Measurements from ENCODE around the gene RPS6KA2.

Gene RPS6KA2

DNA sequence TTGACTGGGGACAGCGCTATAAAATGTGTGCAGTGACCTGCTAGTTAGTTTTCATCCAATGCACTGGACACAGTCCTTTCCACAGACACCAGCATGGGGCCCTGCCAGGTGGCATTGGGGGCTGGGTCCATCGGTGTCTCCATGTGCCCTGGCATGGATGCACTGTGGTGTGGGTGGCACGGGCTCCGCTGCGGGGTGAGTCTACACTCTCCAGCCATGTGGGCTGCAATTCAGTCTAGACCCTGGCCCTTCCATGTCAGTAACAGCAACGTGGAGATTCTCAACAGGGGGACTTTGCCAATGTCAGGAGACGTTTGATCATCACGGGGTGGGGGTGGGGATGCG lies 140.5 kb downstream of the RPS6KA2 start:
- no peaks in the 10 kb centered on the region for H3K27me3 ChIP-seq (replicated peaks in 2 of 5; ENCODE audit: control insufficient read depth in 4 of 5, insufficient read depth in 5 of 5, low read length in 4 of 5)
- POLR2A ChIA-PET = no interaction called here
- no peaks in the 10 kb centered on the region for H3K36me3 ChIP-seq (ENCODE audit: control insufficient read depth in 4 of 4, insufficient read depth in 4 of 4, low read length in 3 of 4)
- H3K4me1 ChIP-seq (ENCODE audit: control extremely low read depth in 1 of 4, control insufficient read depth in 4 of 4, insufficient read depth in 4 of 4, low read length in 3 of 4) = peaks cover 1 to 23% (median 16%) of the 10 kb centered on the region in 4 experiments
- H3K27ac ChIP-seq (ENCODE audit: insufficient read depth in 1 of 2, low read depth in 1 of 2, low read length in 2 of 2, poor library complexity in 1 of 2, severe bottlenecking in 2 of 2) = no peak overlapping the region
- 100% methylated on average over 9 of the region's 9 CpGs for WGBS (ENCODE audit: insufficient coverage)
- peak overlapping the region in 1 of 7 experiments; percentile 37 for H3K4me3 ChIP-seq (ENCODE audit: control insufficient read depth in 1 of 7, extremely low read depth in 1 of 7, insufficient read depth in 4 of 7, low read depth in 2 of 7, low read length in 6 of 7)
- peaks cover 0 to 19% (median 10%) of the 10 kb centered on the region in 5 experiments for H3K9me3 ChIP-seq (ENCODE audit: control extremely low read depth in 1 of 5, control insufficient read depth in 4 of 5, insufficient read depth in 2 of 5, low read depth in 1 of 5, low read length in 4 of 5)
- CTCF ChIA-PET = interaction anchor here (1.5 to 3.1 kb wide), 3 partner anchors 10 to 48 kb away, joined by 3 to 13 read pairs (median 8); no protein-coding TSS in a partner anchor
- DNase-seq = no peak

DNA sequence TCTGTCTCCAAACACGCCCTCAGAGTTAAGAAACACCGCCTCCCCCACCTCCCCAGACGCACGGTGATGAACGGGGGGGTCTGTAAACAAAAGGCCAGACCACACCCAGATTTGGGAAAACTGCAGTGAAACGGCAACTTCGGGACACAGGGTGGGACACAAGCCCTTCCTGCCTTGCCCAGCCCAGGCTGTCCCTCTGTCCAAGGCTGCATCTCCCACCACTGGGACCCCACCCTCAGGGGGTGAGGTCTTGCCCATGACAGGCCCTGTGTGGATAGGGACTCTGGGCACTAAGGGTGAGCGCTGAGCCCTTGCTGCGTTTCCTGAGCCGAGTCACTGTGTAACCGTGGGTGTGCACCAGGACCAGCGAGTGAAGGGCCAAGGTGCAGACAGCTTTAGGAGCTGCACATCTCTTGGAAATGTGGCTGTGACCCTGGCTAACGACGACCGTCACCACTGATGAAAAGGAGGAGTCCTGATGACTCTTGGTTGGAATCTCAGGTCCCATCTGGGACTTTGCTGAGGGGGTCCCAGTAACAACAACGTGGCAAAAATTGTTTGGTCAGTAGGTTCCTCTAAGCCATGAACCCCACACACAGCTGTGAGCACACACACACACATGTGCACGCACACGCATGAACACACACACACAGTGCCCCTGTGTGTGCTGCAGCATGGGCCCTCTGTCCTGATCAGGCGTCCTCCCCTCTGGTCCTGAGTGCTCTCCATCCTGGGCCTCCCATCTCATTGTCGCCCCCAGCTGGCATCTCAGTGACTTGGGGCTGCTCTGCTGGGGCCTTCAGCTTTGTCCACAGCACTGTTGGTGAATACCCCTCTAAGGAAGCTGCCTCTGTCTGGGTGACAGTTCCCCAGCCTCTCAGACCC lies 141.2 kb downstream of the RPS6KA2 start:
- POLR2A ChIA-PET = no interaction called here
- 93% methylated on average over 16 of the region's 20 CpGs for WGBS (ENCODE audit: insufficient coverage)
- peak overlapping the region in 1 of 7 experiments; percentile 37 for H3K4me3 ChIP-seq (ENCODE audit: control insufficient read depth in 1 of 7, extremely low read depth in 1 of 7, insufficient read depth in 4 of 7, low read depth in 2 of 7, low read length in 6 of 7)
- H3K36me3 ChIP-seq (ENCODE audit: control insufficient read depth in 4 of 4, insufficient read depth in 4 of 4, low read length in 3 of 4) = no peaks in the 10 kb centered on the region
- H3K27ac ChIP-seq (ENCODE audit: insufficient read depth in 1 of 2, low read depth in 1 of 2, low read length in 2 of 2, poor library complexity in 1 of 2, severe bottlenecking in 2 of 2) = no peak overlapping the region
- H3K9me3 ChIP-seq (ENCODE audit: control extremely low read depth in 1 of 5, control insufficient read depth in 4 of 5, insufficient read depth in 2 of 5, low read depth in 1 of 5, low read length in 4 of 5) = peaks cover 0 to 19% (median 10%) of the 10 kb centered on the region in 5 experiments
- DNase-seq = no peak
- CTCF ChIA-PET = interaction anchor here (1.3 kb wide), 1 partner anchor 22 kb away, joined by 4 read pairs; no protein-coding TSS in a partner anchor
- H3K27me3 ChIP-seq (replicated peaks in 2 of 5; ENCODE audit: control insufficient read depth in 4 of 5, insufficient read depth in 5 of 5, low read length in 4 of 5) = no peaks in the 10 kb centered on the region
- H3K4me1 ChIP-seq (ENCODE audit: control extremely low read depth in 1 of 4, control insufficient read depth in 4 of 4, insufficient read depth in 4 of 4, low read length in 3 of 4) = peaks cover 1 to 23% (median 18%) of the 10 kb centered on the region in 4 experiments

DNA sequence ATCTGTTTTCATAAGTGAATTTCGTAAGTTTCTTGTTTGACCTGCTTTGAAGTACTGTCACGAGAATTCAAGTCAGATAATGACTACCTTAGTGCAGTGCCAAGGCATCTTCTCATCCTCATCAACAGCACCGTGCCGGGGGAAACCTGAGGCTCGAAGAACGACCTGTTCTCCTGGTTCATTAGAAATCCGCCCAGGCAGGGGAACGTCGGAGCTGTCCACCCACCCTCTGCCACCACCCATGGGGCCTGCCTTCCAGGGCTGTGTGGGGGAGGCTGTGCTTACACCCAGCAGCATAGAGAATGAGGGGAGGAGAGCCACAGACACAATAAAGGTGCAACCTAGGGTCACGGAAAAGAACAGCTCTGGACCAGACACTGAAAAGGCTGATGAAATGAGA lies 142.2 kb downstream of the RPS6KA2 start:
- Histone ChIP-seq H3K4me3 (ENCODE audit: control insufficient read depth in 1 of 7, extremely low read depth in 1 of 7, insufficient read depth in 4 of 7, low read depth in 2 of 7, low read length in 6 of 7) (no peak overlapping the region), H3K4me1 (ENCODE audit: control extremely low read depth in 1 of 4, control insufficient read depth in 4 of 4, insufficient read depth in 4 of 4, low read length in 3 of 4) (peaks cover 1 to 22% (median 18%) of the 10 kb centered on the region in 4 experiments), H3K36me3 (ENCODE audit: control insufficient read depth in 4 of 4, insufficient read depth in 4 of 4, low read length in 3 of 4) (no peaks in the 10 kb centered on the region), H3K27me3 (replicated peaks in 2 of 5; ENCODE audit: control insufficient read depth in 4 of 5, insufficient read depth in 5 of 5, low read length in 4 of 5) (no peaks in the 10 kb centered on the region), H3K9me3 (ENCODE audit: control extremely low read depth in 1 of 5, control insufficient read depth in 4 of 5, insufficient read depth in 2 of 5, low read depth in 1 of 5, low read length in 4 of 5) (peaks cover 0 to 19% (median 10%) of the 10 kb centered on the region in 5 experiments), H3K27ac (ENCODE audit: insufficient read depth in 1 of 2, low read depth in 1 of 2, low read length in 2 of 2, poor library complexity in 1 of 2, severe bottlenecking in 2 of 2) (no peak overlapping the region)
- POLR2A ChIA-PET = no interaction called here
- CTCF ChIA-PET = interaction anchor here (1.3 kb wide), 1 partner anchor 21 kb away, joined by 4 read pairs; no protein-coding TSS in a partner anchor
- DNase-seq = no peak
- whole genome bisulfite sequencing (ENCODE audit: insufficient coverage) = 95% methylated on average over 3 of the region's 10 CpGs

DNA sequence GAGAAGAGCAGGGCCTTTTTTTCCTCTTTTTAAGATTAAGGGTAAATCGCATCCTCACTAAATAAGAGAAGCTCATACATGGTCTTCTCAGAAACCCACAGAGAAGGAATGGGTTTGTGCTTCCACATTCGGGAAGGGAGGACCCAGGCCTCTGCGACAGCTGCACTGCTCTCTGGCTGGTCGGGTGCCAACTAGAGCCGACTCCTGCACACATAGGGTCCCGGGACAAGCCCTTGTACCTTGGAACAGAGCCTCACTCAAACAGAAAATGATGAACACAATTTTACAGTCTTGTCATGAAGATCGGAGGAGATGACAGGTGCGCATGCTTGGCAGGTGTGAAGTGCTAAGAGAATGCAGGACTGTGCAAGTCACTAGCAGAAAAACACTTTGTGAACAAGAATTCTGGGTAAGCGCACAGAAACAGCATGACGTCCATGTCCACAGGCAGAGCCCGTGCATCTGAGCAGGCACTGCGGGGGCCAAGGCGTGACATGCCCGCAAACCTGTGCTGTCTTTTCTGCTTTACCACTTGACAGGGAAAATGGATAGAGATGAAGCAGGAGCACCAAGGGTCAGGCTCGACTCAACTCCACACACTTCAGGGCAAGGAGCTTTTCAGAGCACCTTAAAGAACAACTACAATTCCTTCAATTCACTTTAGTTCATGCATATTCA lies 143.3 kb downstream of the RPS6KA2 start:
- Histone ChIP-seq H3K4me3 (ENCODE audit: control insufficient read depth in 1 of 7, extremely low read depth in 1 of 7, insufficient read depth in 4 of 7, low read depth in 2 of 7, low read length in 6 of 7) (no peak overlapping the region), H3K27ac (ENCODE audit: insufficient read depth in 1 of 2, low read depth in 1 of 2, low read length in 2 of 2, poor library complexity in 1 of 2, severe bottlenecking in 2 of 2) (no peak overlapping the region), H3K36me3 (ENCODE audit: control insufficient read depth in 4 of 4, insufficient read depth in 4 of 4, low read length in 3 of 4) (no peaks in the 10 kb centered on the region), H3K27me3 (replicated peaks in 2 of 5; ENCODE audit: control insufficient read depth in 4 of 5, insufficient read depth in 5 of 5, low read length in 4 of 5) (no peaks in the 10 kb centered on the region), H3K4me1 (ENCODE audit: control extremely low read depth in 1 of 4, control insufficient read depth in 4 of 4, insufficient read depth in 4 of 4, low read length in 3 of 4) (peaks cover 1 to 20% (median 16%) of the 10 kb centered on the region in 4 experiments), H3K9me3 (ENCODE audit: control extremely low read depth in 1 of 5, control insufficient read depth in 4 of 5, insufficient read depth in 2 of 5, low read depth in 1 of 5, low read length in 4 of 5) (peaks cover 0 to 14% (median 8%) of the 10 kb centered on the region in 5 experiments)
- POLR2A ChIA-PET = no interaction called here
- WGBS (ENCODE audit: insufficient coverage) = 100% methylated on average over 14 of the region's 15 CpGs
- CTCF ChIA-PET = no interaction called here
- no peak for DNase-seq

DNA sequence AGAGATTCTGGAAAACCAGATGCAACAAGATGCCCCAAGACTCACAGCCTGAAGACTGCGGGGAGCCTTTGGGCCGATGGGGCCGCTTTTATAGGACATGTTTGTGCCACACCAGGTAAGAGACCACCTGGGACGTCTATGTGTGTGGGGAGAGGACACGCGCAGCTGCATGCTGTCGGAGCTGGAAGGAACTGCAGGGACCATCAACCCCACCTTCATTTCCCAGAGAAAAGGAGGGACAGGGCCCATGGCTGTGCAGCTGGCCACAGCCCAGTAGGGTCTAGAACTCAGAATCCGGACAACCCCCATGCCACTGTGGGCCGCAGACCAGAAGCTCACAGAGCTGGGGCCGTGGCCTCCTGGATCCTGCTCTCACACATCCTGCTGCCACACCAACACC lies 144.0 kb downstream of the RPS6KA2 start:
- Histone ChIP-seq H3K27ac (ENCODE audit: insufficient read depth in 1 of 2, low read depth in 1 of 2, low read length in 2 of 2, poor library complexity in 1 of 2, severe bottlenecking in 2 of 2) (no peak overlapping the region), H3K4me3 (ENCODE audit: control insufficient read depth in 1 of 7, extremely low read depth in 1 of 7, insufficient read depth in 4 of 7, low read depth in 2 of 7, low read length in 6 of 7) (no peak overlapping the region), H3K27me3 (replicated peaks in 2 of 5; ENCODE audit: control insufficient read depth in 4 of 5, insufficient read depth in 5 of 5, low read length in 4 of 5) (no peaks in the 10 kb centered on the region), H3K36me3 (ENCODE audit: control insufficient read depth in 4 of 4, insufficient read depth in 4 of 4, low read length in 3 of 4) (no peaks in the 10 kb centered on the region), H3K9me3 (ENCODE audit: control extremely low read depth in 1 of 5, control insufficient read depth in 4 of 5, insufficient read depth in 2 of 5, low read depth in 1 of 5, low read length in 4 of 5) (peaks cover 0 to 14% (median 6%) of the 10 kb centered on the region in 5 experiments), H3K4me1 (ENCODE audit: control extremely low read depth in 1 of 4, control insufficient read depth in 4 of 4, insufficient read depth in 4 of 4, low read length in 3 of 4) (peaks cover 1 to 17% (median 13%) of the 10 kb centered on the region in 4 experiments)
- CTCF ChIA-PET = no interaction called here
- WGBS (ENCODE audit: insufficient coverage) = 97% methylated on average over 9 of the region's 10 CpGs
- no peak for DNase-seq
- POLR2A ChIA-PET = no interaction called here

DNA sequence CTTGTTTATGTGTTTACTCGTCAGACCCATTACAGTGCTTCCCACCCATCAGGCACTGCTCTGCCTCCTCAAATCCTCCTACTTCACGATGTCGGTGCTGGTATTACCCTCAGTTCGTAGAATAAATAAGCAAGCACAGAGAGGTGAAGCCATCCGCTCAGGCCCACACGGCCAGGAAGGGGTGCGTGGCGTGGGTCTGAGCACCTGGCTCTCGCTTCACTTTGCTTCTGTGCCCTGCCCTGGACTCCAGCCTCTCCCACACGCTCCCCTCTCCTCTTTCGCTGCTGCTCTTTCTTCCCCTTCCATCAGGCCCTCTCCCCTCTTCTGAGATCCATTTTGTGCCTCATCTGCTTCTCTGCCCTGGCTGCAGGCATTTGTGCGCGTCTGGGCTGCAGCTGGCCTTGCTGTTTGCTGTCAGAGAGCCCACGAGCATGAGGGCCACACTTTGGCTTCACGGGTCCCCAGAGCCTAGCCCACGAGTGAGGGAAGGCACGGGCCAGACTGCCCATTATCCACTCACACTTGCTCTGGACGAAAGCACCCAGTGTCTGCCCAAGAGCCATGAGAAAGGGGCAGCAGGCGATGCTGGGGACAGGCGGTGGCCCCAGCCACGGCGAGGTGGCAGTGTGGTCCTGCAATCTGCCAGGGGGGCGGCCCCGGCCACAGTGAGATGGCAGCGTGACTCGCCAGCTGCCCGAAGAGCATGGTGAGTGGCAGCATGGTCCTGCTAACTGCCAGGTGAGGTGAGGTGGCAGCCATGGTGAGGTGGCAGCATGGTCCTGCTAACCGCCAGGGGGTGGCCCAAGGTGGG lies 148.1 kb downstream of the RPS6KA2 start:
- ChIA-PET POLR2A (no interaction called here), CTCF (interaction anchor here (1.1 to 1.9 kb wide), 4 partner anchors 9 to 41 kb away, joined by 3 to 4 read pairs (median 3); no protein-coding TSS in a partner anchor)
- Histone ChIP-seq H3K27me3 (replicated peaks in 2 of 5; ENCODE audit: control insufficient read depth in 4 of 5, insufficient read depth in 5 of 5, low read length in 4 of 5) (no peaks in the 10 kb centered on the region), H3K4me1 (ENCODE audit: control extremely low read depth in 1 of 4, control insufficient read depth in 4 of 4, insufficient read depth in 4 of 4, low read length in 3 of 4) (peaks cover 0 to 8% (median 1%) of the 10 kb centered on the region in 4 experiments), H3K36me3 (ENCODE audit: control insufficient read depth in 4 of 4, insufficient read depth in 4 of 4, low read length in 3 of 4) (no peaks in the 10 kb centered on the region), H3K4me3 (ENCODE audit: control insufficient read depth in 1 of 7, extremely low read depth in 1 of 7, insufficient read depth in 4 of 7, low read depth in 2 of 7, low read length in 6 of 7) (no peak overlapping the region), H3K27ac (ENCODE audit: insufficient read depth in 1 of 2, low read depth in 1 of 2, low read length in 2 of 2, poor library complexity in 1 of 2, severe bottlenecking in 2 of 2) (no peak overlapping the region), H3K9me3 (ENCODE audit: control extremely low read depth in 1 of 5, control insufficient read depth in 4 of 5, insufficient read depth in 2 of 5, low read depth in 1 of 5, low read length in 4 of 5) (no peaks in the 10 kb centered on the region)
- no peak for DNase-seq
- WGBS (ENCODE audit: insufficient coverage) = 91% methylated on average over 26 of the region's 28 CpGs
